Panc1 (cell line): Measurements from ENCODE around the gene UPF3A. TPM values are rescaled to one million over a fixed set of nuclear protein-coding genes. Genes with fewer than 3 reads are reported as not detected.
"Not testable (repeated sequence)": the region's sequence is repeated elsewhere in the genome, so short reads cannot be mapped to it uniquely, and the experiment has no call there.

Experiments used
- ATAC-seq: fragments of 200-7000 bp; cut with Tn5 transposase; 2 replicates; pipeline ENCODE4 v1.9.1; 2020; ENCODE audit warnings: mild to moderate bottlenecking, moderate library complexity
- BruUV-seq: library from RNA; stranded (reverse); fragments of 400-500 nt; replicated peaks from 2 replicates; lab custom pipeline; 2021; lab: Mats Ljungman, UMichigan
- CTCF ChIA-PET: fragments of 300-600 bp; sonication (Branson Sonifier 250); formaldehyde crosslinking; loops from one replicate; lab custom pipeline; 2022; ENCODE audit warnings: antibody characterized with exemption; lab: Charles Lee
- POLR2A ChIA-PET: fragments of 300-600 bp; sonication (Branson Sonifier 250); formaldehyde crosslinking; loops from one replicate; lab custom pipeline; 2022; ENCODE audit warnings: antibody characterized with exemption; lab: Charles Lee
- DNase-seq: peaks from one replicate; pipeline ENCODE4 v3.0.0-alpha.2; 2010; ENCODE audit warnings: low read depth, low spot score
- H3K27ac ChIP-seq: 2 replicates; pipeline ENCODE4 v1.5.1; 2011; ENCODE audit warnings: mild to moderate bottlenecking, low read length, inconsistent platforms
- H3K27me3 ChIP-seq: fragments of 200-500 bp; sonication (Bioruptor generic); 2 replicates; pipeline ENCODE4 v1.6.0; 2014; ENCODE audit warnings: low read length, inconsistent platforms; ENCODE audit not compliant: control insufficient read depth, insufficient read depth
- H3K36me3 ChIP-seq: fragments of 200-500 bp; sonication (Bioruptor generic); 2 replicates; pipeline ENCODE4 v1.5.1; 2014; ENCODE audit warnings: inconsistent platforms, mild to moderate bottlenecking, low read length, moderate library complexity; ENCODE audit not compliant: control insufficient read depth, insufficient read depth
- H3K4me1 ChIP-seq: 2 replicates; pipeline ENCODE4 v1.5.1; 2011; ENCODE audit warnings: inconsistent platforms, mild to moderate bottlenecking, low read length, moderate library complexity; ENCODE audit not compliant: control insufficient read depth, insufficient read depth
- H3K4me3 ChIP-seq, 2 experiments: 2 replicates each; pipeline ENCODE4 v1.5.1; 2011 to 2012; ENCODE audit warnings: low read depth in 2 of 2, low read length in 2 of 2, mild to moderate bottlenecking in 2 of 2, inconsistent platforms in 1 of 2, moderate library complexity in 1 of 2
- H3K9me3 ChIP-seq: fragments of 200-500 bp; sonication (Bioruptor generic); 2 replicates; pipeline ENCODE4 v1.5.1; 2014; ENCODE audit warnings: low read depth, mild to moderate bottlenecking, inconsistent platforms, low read length, moderate library complexity; ENCODE audit not compliant: control insufficient read depth, insufficient read depth
- CTCF ChIP-seq: fragments of 450-650 bp; IDR thresholded peaks from 2 replicates; pipeline ENCODE4 v1.5.1; 2017; ENCODE audit warnings: mild to moderate bottlenecking
- POLR2AphosphoS5 ChIP-seq: IDR thresholded peaks from 2 replicates; pipeline ENCODE4 v1.6.1; 2012; ENCODE audit warnings: mild to moderate bottlenecking, low read depth, low read length, moderate library complexity
- REST ChIP-seq, 2 experiments: IDR thresholded peaks; 2 replicates each; pipeline ENCODE4 v1.6.1; 2011 to 2012; ENCODE audit warnings: low read depth in 2 of 2, control low read depth in 1 of 2, low read length in 1 of 2, mild to moderate bottlenecking in 1 of 2, moderate library complexity in 1 of 2; ENCODE audit not compliant: insufficient read depth in 1 of 2
- SIN3A ChIP-seq: IDR thresholded peaks from 2 replicates; pipeline ENCODE4 v1.6.1; 2012; ENCODE audit warnings: low read depth, mild to moderate bottlenecking, low read length, moderate library complexity, borderline replicate concordance; ENCODE audit not compliant: insufficient read depth
- TCF7L2 ChIP-seq: IDR thresholded peaks from 2 replicates; pipeline ENCODE4 v1.6.1; 2011; ENCODE audit warnings: mild to moderate bottlenecking, low read depth, low read length, inconsistent platforms
- in situ Hi-C: cut with HindIII; loops from 2 replicates; pipeline ENCODE4 v1.10.0; 2016; ENCODE audit warnings: low sequenced_read_pairs, low pct_unique_long_range_greater_than_20kb
- intact Hi-C: fragments of 100-400 bp; cut with micrococcal nuclease; formaldehyde crosslinking; loops from one replicate; pipeline ENCODE4 v1.10.0; 2022; ENCODE audit not compliant: unreplicated experiment
- total RNA-seq: library from RNA; stranded (reverse); gene quantifications from one replicate; pipeline ENCODE4 v1.2.1, GENCODE V29; 2021; ENCODE audit not compliant: unreplicated experiment

UPF3A gene
- total RNA-seq, 1 experiment from 2014 or later = 36.3 TPM

- no TSS peak for BruUV-seq
- Histone ChIP-seq H3K4me1 (no peaks in the 10 kb centered on the region), H3K4me3 (no peak overlapping the region), H3K27ac (no peak overlapping the region), H3K27me3 (no peaks in the 10 kb centered on the region), H3K36me3 (peaks cover 5% of the 10 kb centered on the region; the same call in 1 of the 2 replicates), H3K9me3 (no peaks in the 10 kb centered on the region)
- no peak for ATAC-seq
- CTCF ChIA-PET = no interaction called here
- DNase-seq = no peak
- TF ChIP-seq POLR2AphosphoS5 = no peak
- TF ChIP-seq CTCF = no peak
- no peak for TF ChIP-seq TCF7L2
- TF ChIP-seq SIN3A = no peak
- no peak for TF ChIP-seq REST (IDR thresholded peaks at IDR 0.05; ENCODE audit: insufficient read depth in 1 of 2, low read depth in 2 of 2, low read length in 1 of 2)
- POLR2A ChIA-PET = no interaction called here
- intact Hi-C loops (no loop called here), in situ Hi-C loops (no loop called here)
Observed at GRCh38 chr13:114328595-114328994, 47.2 kb downstream of the UPF3A start.

GRCh38 chr13:114330086-114330485 is 48.7 kb downstream of the UPF3A start:
- ATAC-seq (no peak), DNase-seq (no peak)
- no peak overlapping the region for H3K4me3 ChIP-seq
- in situ Hi-C loops = no loop called here
- ChIA-PET CTCF (no interaction called here), POLR2A (no interaction called here)
- intact Hi-C loops = no loop called here
- BruUV-seq = no TSS peak
- no peaks in the 10 kb centered on the region for H3K4me1 ChIP-seq
- H3K36me3 ChIP-seq = no peaks in the 10 kb centered on the region; the same call in 1 of the 2 replicates
- H3K27ac ChIP-seq = no peak overlapping the region
- TF ChIP-seq REST (IDR thresholded peaks at IDR 0.05; ENCODE audit: insufficient read depth in 1 of 2, low read depth in 2 of 2, low read length in 1 of 2) = no peak
- TF ChIP-seq POLR2AphosphoS5 = no peak
- no peak for TF ChIP-seq SIN3A
- TF ChIP-seq TCF7L2 = no peak
- TF ChIP-seq CTCF = no peak
- no peaks in the 10 kb centered on the region for H3K9me3 ChIP-seq
- no peaks in the 10 kb centered on the region for H3K27me3 ChIP-seq

- intact Hi-C loops, H3K9me3 ChIP-seq, H3K4me1 ChIP-seq, H3K27ac ChIP-seq, CTCF ChIA-PET, POLR2A ChIA-PET, DNase-seq, ATAC-seq, H3K36me3 ChIP-seq, H3K27me3 ChIP-seq, in situ Hi-C loops, H3K4me3 ChIP-seq, BruUV-seq: not testable (repeated sequence)
Observed at GRCh38 chr13:114333881-114334280, 52.5 kb downstream of the UPF3A start.
